GM21526 (cell line): ENCODE data around the gene BNIP5.
"Not testable (repeated sequence)": the region's sequence is repeated elsewhere in the genome, so short reads cannot be mapped to it uniquely, and the experiment has no call there.

Source experiments
- ATAC-seq: cut with Tn5 transposase; IDR thresholded peaks from one replicate; pipeline ENCODE4 v1.9.1; 2021; ENCODE audit warnings: moderate library complexity; ENCODE audit not compliant: unreplicated experiment, low FRiP score

The BNIP5 gene

DNA sequence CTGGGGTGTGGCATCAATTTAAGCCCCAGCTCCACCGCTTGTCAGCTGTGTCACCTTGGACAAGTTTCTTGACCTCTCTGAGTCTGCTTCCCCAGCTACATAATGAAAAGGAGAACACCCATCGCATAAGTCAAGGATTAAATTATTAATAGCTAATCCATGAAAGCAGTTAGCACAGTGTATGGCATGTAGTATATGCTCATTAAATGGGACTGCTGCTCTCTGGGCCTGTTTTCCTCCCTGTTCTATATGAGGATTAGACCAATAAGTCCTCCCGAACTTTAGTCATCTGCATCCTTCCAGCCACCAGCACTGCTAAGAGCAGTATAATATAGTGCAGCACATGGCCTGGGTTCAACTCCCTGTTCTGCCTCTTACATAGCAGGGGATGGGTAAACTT is 31.1 kb upstream of the BNIP5 start:
- ATAC-seq: no peak

DNA sequence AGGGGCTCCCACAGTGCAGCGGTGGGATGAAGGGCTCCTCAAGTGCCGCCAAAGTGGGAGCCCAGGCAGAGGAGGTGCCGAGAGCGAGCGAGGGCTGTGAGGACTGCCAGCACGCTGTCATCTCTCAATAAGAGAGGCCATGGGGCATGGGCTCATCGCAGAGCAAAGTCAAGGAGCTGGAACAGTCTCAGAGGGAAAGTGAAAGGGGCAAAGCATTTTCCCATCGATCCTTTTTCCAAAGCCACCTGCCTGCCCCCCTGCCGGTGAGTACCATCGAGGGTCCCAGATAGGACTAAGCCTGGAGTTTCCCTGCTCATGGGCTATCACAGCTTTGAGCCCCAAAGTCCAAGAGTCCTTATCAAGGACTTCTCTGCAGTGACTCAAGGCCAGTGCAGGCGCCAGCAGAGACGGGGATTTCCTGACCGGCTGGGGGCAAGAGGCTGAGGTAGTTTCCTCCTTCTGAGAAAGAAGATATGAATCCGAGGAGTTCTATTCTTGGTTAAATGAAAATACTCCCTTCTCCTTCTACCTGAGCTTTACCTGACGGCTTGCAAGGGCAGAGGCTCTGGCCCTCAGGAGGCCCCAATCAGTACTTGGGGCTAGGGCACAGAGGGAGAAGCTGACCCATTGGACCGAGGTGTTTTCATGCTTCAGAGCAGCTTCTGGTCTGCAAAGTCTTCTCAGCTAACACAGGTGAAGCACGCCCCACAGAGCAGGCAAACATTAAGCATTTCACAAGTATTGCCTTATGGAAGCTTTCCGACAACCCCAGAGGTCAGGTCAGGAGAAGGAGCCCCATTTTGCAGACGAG is 28.2 kb upstream of the BNIP5 start:
- ATAC-seq: no peak

- not testable (repeated sequence) for ATAC-seq
These were observed 27.5 kb upstream of the BNIP5 start for GRCh38 chr6:36364061-36364635.

DNA sequence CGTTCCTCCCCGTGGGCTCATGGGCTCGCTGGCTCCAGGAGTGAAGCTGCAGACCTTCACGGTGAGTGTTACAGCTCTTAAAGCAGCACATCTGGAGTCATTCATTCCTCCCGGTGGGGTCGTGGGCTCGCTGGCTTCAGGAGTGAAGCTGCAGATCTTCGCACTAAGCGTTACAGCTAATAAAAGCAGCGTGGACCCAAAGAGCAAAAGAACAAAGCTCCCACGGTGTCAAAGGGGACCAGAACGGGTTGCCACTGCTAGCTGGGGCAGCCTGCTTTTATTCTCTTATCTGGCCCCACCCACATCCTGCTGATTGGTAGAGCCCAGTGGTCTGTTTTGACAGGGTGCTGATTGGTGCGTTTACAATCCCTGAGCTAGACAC is 26.7 kb upstream of the BNIP5 start:
- ATAC-seq: not testable (repeated sequence)

DNA sequence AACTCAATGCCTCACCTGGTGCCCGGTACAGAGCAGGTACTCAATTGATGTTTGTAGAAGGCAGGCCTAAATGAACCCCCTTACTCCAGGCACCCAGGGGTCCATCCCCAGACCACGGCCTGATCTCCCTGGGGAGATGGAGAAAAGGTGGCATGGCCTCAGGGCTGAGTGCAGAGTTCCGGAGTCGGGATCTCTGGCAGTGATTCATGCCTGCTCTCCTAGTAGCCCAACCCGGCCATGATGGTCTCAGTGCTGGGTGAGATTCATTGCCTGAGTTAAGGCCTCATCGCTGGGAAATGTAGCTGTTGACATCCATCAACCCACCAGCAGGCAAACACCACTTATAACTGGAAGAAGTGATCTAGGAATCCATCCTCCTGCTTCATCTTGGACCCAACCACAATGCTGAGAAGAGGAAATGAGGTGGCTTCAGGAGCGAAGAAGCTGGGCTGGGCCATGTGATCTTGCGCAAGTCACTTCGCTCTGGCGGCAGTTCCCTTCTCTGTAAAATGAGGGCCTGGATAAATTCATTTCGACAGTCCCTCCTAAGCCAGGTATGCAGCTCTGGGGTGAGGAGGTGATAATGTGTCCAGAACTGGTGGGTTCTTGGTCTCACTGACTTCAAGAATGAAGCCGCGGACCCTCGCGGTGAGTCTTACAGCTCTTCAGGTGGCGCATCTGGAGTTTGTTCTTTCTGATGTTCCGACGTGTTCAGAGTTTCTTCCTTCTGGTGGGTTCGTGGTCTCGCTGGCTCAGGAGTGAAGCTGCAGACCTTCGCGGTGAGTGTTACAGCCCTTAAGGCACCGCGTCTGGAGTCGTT is 26.1 kb upstream of the BNIP5 start:
- no peak for ATAC-seq

GRCh38 chr6:36361071-36361470 is 24.4 kb upstream of the BNIP5 start:
- no peak for ATAC-seq

DNA sequence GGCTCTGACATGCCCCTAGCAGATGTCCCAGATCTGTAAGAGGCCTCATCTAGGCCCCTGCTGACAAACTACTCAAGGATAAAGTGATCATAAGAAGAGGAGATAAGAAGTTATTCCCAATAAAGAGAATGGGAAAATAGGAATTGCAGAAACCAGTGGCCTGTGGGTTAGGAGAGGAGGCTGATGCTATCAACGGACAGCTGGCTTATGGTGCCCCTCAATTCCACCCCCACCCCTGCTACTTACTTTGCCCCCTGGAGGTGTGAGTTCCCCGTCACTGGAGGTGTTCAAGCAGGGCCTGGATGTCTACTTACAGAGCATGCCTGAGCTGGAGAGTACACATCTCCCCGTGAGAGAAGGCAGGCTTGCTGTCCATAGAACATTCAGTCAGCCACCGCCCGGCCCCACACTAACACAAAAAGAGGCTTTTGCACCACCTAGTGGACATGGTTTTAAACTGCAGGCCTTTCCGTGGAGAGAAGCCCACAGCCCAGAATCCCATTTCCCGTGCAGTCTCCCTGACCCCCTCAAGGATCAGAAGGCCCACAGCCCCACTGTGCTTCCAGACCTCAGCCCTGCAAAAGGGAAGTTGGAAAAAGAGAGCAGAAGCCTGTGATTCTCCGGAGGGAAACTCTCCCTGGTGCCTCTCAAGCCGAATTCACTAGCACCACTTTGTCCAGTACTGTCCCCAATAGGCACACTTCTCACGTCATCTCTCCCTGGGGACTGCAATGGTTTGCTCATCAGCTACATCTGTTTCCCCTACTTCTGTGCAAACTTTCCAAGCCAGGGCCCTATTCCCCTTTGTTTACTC is 23.8 kb upstream of the BNIP5 start:
- ATAC-seq: no peak

DNA sequence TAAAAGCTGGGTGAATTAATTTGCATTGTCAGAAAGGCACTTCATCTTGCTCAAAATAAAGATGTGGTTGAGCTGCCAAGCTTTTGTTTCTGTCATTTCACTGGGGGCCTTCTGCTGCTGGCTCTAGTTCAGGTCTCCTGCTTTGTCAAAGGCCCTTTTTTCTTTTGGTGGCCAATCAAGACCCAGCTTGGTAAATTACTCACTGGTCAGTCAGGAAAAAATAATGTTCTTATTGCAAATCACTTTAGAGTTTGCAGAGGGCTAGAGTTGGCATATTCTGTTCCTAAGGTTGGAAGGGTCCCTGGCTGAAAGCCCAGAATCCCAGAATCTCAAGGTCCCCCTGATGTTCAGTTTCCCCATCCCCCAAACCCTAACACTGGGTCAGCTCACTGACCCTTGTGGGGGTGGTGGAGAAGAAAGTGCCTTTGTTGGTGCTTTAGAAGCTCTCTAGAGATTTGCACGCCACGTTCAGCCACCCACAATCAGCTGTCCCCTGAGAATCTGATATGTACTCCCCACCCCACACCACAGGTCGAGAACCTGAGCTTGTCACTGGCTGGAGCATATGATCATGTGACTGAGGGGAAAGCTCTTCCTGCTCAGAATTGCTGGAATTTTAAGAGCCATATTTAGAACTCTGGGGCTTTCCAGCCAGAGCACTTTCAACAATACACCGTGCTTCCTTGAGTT is 21.7 kb upstream of the BNIP5 start:
- no peak for ATAC-seq

- no peak for ATAC-seq
These were observed 21.2 kb upstream of the BNIP5 start for GRCh38 chr6:36357872-36358225.

DNA sequence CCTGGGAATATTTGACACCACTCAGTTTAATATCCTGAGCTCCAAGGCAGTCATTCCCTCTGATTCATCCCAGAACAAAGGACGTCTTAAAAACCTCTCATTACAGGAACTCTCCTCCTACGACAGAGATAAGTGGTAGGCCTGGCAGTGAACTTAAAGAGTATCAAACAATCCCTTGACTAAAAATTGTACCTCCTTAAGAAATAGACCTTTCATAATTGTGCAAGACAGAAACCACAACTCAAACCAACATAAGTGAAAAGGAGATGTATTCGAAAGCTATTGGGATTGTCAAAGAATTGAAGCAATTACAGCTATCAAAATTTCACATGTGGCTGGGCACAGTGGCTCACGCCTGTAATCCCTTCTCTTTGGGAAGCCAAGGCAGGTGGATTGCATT is 19.1 kb upstream of the BNIP5 start:
- no peak for ATAC-seq

- ATAC-seq: no peak
These were observed 16.8 kb upstream of the BNIP5 start for GRCh38 chr6:36353411-36353915.

DNA sequence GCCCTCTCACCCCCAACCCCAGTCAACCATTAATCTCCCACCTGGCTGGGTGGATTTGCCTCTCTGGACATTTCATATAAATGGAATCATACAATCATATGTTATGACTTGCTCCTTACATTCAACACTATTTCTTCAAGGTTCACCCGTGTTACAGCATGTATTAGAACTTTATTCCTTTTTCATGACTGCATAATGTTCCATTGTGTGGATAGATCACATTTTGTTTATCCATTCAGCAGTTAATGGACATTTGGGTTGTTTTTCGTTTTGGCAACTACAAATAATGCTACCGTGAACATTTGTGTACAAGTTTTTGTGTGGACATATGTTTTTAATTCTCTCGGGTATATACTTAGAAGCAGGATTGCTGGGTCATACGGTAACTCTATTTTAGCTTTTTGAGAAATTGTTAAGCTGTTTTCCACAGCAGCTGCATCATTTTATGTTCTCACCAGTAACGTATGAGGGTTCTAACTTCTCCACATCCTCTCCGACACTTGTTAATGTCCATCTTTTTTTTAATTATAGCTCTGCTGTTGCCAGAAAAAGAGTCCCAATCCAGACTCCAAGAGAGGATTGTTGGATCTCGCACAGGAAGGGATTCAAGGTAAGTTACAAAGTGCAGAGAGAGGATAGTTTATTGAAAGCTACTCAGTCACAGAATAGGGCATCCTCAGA is 15.9 kb upstream of the BNIP5 start:
- ATAC-seq: no peak

DNA sequence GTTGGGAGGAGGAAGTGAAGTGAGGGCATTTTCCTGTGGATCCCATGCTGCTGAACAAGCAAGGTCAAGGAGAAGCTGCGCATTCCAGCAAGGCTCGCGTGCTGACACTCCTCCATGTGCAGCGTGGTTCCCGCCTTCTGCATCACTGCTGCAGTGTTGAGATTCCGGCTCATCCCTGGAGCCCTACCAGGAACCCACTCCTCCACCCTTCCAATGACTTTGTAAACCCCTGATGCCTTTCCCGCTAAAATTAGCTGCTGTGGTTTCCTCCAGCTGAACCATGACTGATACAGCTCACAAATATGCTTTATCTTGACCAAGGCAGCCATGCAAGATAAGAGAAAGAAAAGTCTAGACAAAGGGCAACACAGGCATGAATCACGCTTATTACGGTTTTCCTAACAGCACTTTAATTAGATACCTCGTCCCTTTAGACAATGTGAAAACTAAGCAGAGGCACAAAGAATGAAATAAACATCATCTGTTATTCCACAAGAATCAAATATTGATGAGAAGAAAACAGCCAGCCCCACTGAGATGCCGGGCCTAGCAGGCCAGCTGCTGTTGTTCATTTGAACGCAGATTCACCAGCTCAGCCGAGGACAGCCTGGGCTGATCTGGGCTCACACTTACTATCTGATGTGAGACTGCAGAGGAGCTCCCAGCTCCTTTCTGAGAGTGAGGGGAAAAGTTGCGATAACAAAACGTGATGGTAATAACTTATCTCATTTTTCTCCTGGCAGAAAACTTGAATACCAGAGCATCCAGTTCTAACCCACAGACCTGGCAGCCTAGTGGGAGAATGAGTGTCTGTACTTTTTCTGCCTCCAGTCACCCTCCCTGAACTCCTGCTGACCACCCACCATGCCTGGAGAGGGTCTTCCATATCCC is 14.2 kb upstream of the BNIP5 start:
- no peak for ATAC-seq

DNA sequence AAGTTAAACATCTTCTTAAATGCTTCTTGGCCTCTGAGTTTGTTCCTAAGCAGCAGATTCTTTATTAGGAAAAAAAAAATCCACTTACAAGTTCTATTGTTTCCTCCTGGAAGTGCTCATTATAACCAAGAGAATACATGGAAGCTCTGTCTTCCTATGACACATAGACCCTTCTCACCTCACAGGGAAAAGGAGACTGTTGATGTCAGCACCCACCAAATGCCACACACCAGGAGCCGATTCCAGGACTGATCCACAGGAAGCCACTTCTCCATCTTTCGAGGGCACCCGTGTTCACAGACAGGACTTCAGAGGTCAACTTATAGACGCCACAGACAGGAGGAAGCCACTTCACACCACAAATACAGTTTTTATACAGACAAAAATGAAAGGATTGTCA is 13.4 kb upstream of the BNIP5 start:
- ATAC-seq: no peak

GRCh38 chr6:36349240-36349639 is 12.6 kb upstream of the BNIP5 start:
- ATAC-seq: no peak

DNA sequence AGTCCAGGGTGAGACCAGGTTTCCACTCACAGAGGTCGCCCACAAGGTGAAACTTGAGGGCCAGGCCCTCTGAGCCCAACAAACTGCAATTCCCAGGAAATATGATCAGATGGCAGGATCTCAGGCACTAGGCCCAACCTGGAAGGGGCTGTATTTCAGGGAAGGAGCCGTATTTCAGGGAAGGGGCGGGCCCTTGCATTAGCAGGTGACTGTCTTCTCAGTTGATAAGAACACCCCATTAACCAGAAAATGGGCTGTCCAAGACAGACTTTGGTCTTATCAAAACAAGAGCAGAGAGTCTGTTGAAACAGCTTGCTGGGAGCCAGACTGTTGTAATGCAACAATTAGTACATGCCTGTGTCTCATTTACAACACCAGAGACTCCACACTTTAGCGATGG is 10.9 kb upstream of the BNIP5 start:
- ATAC-seq: no peak

GRCh38 chr6:36346486-36347273 is 10.0 kb upstream of the BNIP5 start:
- ATAC-seq: no peak
